HCT116 (cell line): Measurements from ENCODE around the gene ATXN1L.

Source experiments
- CTCF ChIP-seq, 3 experiments: fragments of 200-600 bp in 1 of 3; sonication (generic) in 1 of 3; IDR thresholded peaks in 2 of 3; conservative IDR thresholded peaks in 1 of 3; 2 replicates each; pipeline ENCODE4 v1.5.1; 2012 to 2017; ENCODE audit warnings: low read depth in 2 of 3, low read length in 2 of 3, antibody characterized with exemption in 1 of 3, borderline replicate concordance in 1 of 3, control low read depth in 1 of 3, mild to moderate bottlenecking in 1 of 3, mixed read lengths in 1 of 3, mixed run types in 1 of 3, moderate library complexity in 1 of 3; ENCODE audit not compliant: insufficient read depth in 1 of 3
- EGR1 ChIP-seq: IDR thresholded peaks from 2 replicates; pipeline ENCODE4 v1.6.1; 2012; ENCODE audit warnings: low read depth
- EZH2 ChIP-seq: fragments of 200-600 bp; sonication (generic); IDR thresholded peaks from 2 replicates; pipeline ENCODE4 v1.6.1; 2017; ENCODE audit warnings: antibody characterized with exemption, mixed run types
- POLR2A ChIP-seq: IDR thresholded peaks from 2 replicates; pipeline ENCODE4 v1.7.0; 2011; ENCODE audit warnings: borderline replicate concordance; ENCODE audit not compliant: insufficient read depth, insufficient read length; ENCODE audit errors: extremely low read depth
- POLR2AphosphoS5 ChIP-seq: IDR thresholded peaks from 2 replicates; pipeline ENCODE4 v1.6.1; 2011; ENCODE audit warnings: mild to moderate bottlenecking, low read depth, low read length, moderate library complexity
- SIN3A ChIP-seq: IDR thresholded peaks from 2 replicates; pipeline ENCODE4 v1.6.1; 2012; ENCODE audit warnings: low read depth
- SRF ChIP-seq: IDR thresholded peaks from 2 replicates; pipeline ENCODE4 v1.6.1; 2012; ENCODE audit warnings: low read depth
- TCF7L2 ChIP-seq: IDR thresholded peaks from 2 replicates; pipeline ENCODE4 v1.7.0; 2011; ENCODE audit warnings: borderline replicate concordance, inconsistent platforms; ENCODE audit not compliant: insufficient read depth, insufficient read length; ENCODE audit errors: extremely low read depth
- YY1 ChIP-seq: IDR thresholded peaks from 2 replicates; pipeline ENCODE4 v1.6.1; 2011; ENCODE audit warnings: low read length, low read depth, moderate library complexity, mild to moderate bottlenecking; ENCODE audit not compliant: insufficient replicate concordance; ENCODE audit errors: extremely low read depth

- TF ChIP-seq CTCF (IDR thresholded peaks at IDR 0.05 in 2 of 3, conservative IDR thresholded peaks at IDR 0.05 in 1 of 3; ENCODE audit: borderline replicate concordance in 1 of 3, insufficient read depth in 1 of 3, low read depth in 2 of 3, low read length in 2 of 3) (no peak), YY1 (no peak), TCF7L2 (no peak), POLR2A (no peak), SRF (no peak), POLR2AphosphoS5 (no peak), EZH2 (no peak), SIN3A (no peak), EGR1 (no peak)
These were observed 6.0 kb downstream of the ATXN1L start for GRCh38 chr16:71851746-71852145.
